OCI-LY1 (cell line): ENCODE results near the gene MBNL2.

Experiments used
- CTCF ChIP-seq: fragments of 200-600 bp; sonication (generic), shearing (Covaris generic); IDR thresholded peaks from 2 replicates; pipeline ENCODE4 v1.5.1; 2017; ENCODE audit warnings: mild to moderate bottlenecking, antibody characterized with exemption, low read length, moderate library complexity, mixed read lengths
- EZH2 ChIP-seq: fragments of 200-600 bp; sonication (generic), shearing (Covaris generic); IDR thresholded peaks from 2 replicates; pipeline ENCODE4 v1.8.0; 2017; ENCODE audit warnings: borderline replicate concordance, mixed run types, mild to moderate bottlenecking, antibody characterized with exemption, low read length, moderate library complexity, mixed read lengths

DNA sequence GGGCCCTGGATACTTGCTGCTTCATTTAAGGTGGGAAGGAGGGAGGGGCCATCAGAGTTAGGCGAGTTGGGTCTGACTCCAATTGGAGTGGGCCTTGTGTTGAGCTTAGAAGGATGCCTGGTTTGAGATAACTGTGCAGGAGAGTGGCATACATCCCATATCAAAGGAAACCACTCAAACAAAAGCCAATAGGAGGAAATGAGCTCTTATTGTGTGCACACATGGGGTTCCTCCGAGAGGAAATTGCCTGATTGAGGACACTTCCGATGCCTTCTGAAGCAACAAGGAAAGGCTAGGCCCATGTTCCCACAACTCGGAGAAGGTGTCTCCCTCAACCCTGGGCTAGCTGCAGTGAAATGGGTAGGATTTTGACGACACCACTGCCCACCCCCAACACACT lies 19.6 kb downstream of the MBNL2 start:
- TF ChIP-seq CTCF = no peak
- TF ChIP-seq EZH2 = no peak
